NCI-H446 (cell line): Measurements from ENCODE around the gene MBD5.

Experiments
- DNase-seq, 2 experiments: peaks; one replicate each; lab custom pipeline; 2025; lab: John Stamatoyannopoulos, UW

MBD5 gene

GRCh38 chr2:148303161-148303560 is 282.3 kb downstream of the MBD5 start:
- peak in 1 of 2 experiments; percentile 19 for DNase-seq

- DNase-seq: peak; percentile 11 to 46
Observed at GRCh38 chr2:148305476-148305875, 284.6 kb downstream of the MBD5 start.

- DNase-seq: no peak
Observed at GRCh38 chr2:148306027-148306426, 285.1 kb downstream of the MBD5 start.

- DNase-seq: no peak
Observed at GRCh38 chr2:148317598-148317997, 296.7 kb downstream of the MBD5 start.

- no peak for DNase-seq
Observed at GRCh38 chr2:148338541-148338940, 317.6 kb downstream of the MBD5 start.

- DNase-seq: no peak
Observed at GRCh38 chr2:148342086-148342485, 321.2 kb downstream of the MBD5 start.

GRCh38 chr2:148350199-148350598 is 329.3 kb downstream of the MBD5 start:
- no peak for DNase-seq

- no peak for DNase-seq
Observed at GRCh38 chr2:148351437-148352143, 330.7 kb downstream of the MBD5 start.

- DNase-seq: no peak
Observed at GRCh38 chr2:148358375-148358774, 337.5 kb downstream of the MBD5 start.

- no peak for DNase-seq
Observed at GRCh38 chr2:148360662-148361061, 339.8 kb downstream of the MBD5 start.

GRCh38 chr2:148362144-148362796 is 341.4 kb downstream of the MBD5 start:
- DNase-seq: no peak

GRCh38 chr2:148375214-148375613 is 354.3 kb downstream of the MBD5 start:
- no peak for DNase-seq

GRCh38 chr2:148391324-148391723 is 370.4 kb downstream of the MBD5 start:
- DNase-seq: no peak

- DNase-seq: no peak
Observed at GRCh38 chr2:148402786-148403185, 381.9 kb downstream of the MBD5 start.

- no peak for DNase-seq
Observed at GRCh38 chr2:148410899-148411298, 390.0 kb downstream of the MBD5 start.

- no peak for DNase-seq
Observed at GRCh38 chr2:148416248-148416647, 395.4 kb downstream of the MBD5 start.

- no peak for DNase-seq
Observed at GRCh38 chr2:148430101-148430500, 409.2 kb downstream of the MBD5 start.

- DNase-seq: no peak
Observed at GRCh38 chr2:148447877-148448276, 427.0 kb downstream of the MBD5 start.

- no peak for DNase-seq
Observed at GRCh38 chr2:148450531-148450930, 429.6 kb downstream of the MBD5 start.

- DNase-seq: no peak
Observed at GRCh38 chr2:148451046-148451445, 430.2 kb downstream of the MBD5 start.

- no peak for DNase-seq
Observed at GRCh38 chr2:148455791-148456190, 434.9 kb downstream of the MBD5 start.

- no peak for DNase-seq
Observed at GRCh38 chr2:148458171-148458570, 437.3 kb downstream of the MBD5 start.

- no peak for DNase-seq
Observed at GRCh38 chr2:148459377-148459778, 438.5 kb downstream of the MBD5 start.

GRCh38 chr2:148461876-148462275 is 441.0 kb downstream of the MBD5 start:
- no peak for DNase-seq
